Spleen (tissue), 7 donors: ENCODE data around the gene PODXL.

ENCODE experiments used
- CTCF ChIP-seq, 11 experiments: fragments of 200-600 bp in 7 of 11; fragments of 450-650 bp in 4 of 11; sonication (generic) in 4 of 11; IDR thresholded peaks in 8 of 11; conservative IDR thresholded peaks in 3 of 11; 1 replicate in 7 of 11; 2 replicates in 4 of 11; pipeline versions ENCODE4 v1.4.0 to v1.8.0; 2016 to 2021; ENCODE audit warnings: antibody characterized with exemption in 11 of 11, inconsistent platforms in 4 of 11, mild to moderate bottlenecking in 1 of 11
- POLR2A ChIP-seq, 3 donors: fragments of 450-650 bp; IDR thresholded peaks; one replicate each; pipeline ENCODE4 v1.5.1; 2017; ENCODE audit warnings: antibody characterized with exemption in 3 of 3, mild to moderate bottlenecking in 1 of 3
- POLR2AphosphoS5 ChIP-seq, 3 donors: sonication (generic); formaldehyde crosslinking; IDR thresholded peaks; one replicate each; pipeline ENCODE4 v1.5.1; 2017; ENCODE audit warnings: antibody characterized with exemption in 3 of 3
- donor health status: DM: no; HTN: no; CAD: no; lungs with moderate emphysema.
- donor health status: DM: no; HTN: no; CAD: no.
- donor health status: DM: no; HTN: no; CAD: no.

DNA sequence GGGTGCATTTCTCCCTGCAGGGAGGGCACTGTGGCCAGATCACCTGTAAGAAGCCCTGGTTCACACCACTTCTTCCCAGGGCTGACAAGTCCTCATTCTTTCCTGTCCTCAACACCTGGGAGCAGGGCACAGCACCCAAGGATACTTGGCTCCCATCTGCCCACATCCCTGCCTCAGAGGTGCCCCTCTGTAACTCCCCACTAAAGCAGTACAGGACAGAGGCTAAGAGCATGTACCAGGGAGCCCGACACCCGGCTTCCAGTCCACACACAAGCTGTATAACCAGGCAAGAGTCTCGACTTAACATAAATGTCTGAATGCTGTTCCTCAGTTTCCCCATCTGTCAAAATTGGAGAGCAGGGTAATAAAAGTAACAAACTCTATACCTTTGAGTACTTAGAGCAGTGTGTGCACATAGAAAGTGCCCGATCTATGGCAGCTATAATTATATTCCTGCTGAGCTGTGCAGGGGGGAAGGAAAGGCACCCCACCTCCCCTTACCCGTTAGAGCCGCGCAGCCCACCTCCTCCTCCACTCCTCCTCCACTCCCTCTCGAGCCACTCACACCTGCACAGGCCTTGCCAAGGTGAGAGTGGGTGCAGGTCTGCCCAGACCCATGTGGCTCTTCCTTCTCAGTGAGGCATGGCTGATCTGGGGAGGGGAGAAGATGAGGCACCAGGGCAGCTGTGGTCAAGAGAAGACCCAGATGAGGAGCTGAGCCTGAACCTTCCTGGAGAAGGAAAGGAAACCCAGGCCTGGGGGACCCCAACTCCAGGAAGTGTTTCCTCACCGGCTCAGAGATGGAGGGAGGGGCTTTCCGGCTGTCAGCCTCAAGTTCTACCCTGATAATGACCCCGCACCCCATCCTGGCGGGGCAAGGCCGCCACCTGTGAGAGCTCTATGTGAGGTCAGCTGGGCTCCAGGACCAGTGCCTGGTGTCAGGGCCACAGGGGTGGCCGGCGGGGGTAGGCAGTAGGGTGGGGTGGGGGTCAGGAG lies 22.6 kb downstream of the PODXL start:
- TF ChIP-seq POLR2A (IDR thresholded peaks at IDR 0.05) = no peak
- no peak for TF ChIP-seq CTCF (IDR thresholded peaks at IDR 0.05 in 8 of 11, conservative IDR thresholded peaks at IDR 0.05 in 3 of 11)
- TF ChIP-seq POLR2AphosphoS5 (IDR thresholded peaks at IDR 0.05) = no peak
